Midbrain (tissue), 1 donor: ENCODE results near the gene SLC6A16.
"Not testable (repeated sequence)": the region's sequence is repeated elsewhere in the genome, so short reads cannot be mapped to it uniquely, and the experiment has no call there.

Experiments
- DNase-seq: peaks from one replicate; lab custom pipeline; 2025; lab: John Stamatoyannopoulos, UW

Gene SLC6A16

DNA sequence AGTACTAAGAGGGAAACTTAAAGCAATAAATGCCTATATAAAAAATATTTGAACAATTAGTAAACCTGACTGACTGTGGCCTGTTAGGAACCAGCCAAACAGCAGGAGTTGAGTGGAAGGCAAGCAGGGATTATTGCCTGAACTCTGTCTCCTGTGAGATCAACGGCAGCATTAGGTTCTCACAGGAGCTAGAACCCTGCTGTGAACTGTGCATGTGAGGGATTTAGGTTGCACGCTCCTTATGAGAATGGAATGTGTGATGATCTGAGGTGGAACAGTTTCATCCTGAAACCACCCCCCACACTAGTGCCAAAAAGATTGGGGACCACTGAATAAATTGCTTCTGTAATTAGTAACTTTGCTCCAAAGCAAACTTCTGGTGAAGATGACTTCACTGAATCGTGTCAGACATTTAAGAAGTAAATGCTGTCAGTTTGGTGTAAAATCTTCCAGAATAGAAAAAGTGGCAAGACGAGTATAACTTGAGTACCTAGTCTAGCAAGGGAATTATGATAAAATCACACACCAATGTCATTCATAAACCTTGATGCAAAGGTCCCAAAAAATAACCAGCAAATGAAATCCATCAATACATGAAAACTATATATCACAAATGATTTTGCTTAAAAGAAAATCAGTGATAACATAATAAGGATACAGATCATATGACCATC is 53.8 kb downstream of the SLC6A16 start:
- DNase-seq = no peak

DNA sequence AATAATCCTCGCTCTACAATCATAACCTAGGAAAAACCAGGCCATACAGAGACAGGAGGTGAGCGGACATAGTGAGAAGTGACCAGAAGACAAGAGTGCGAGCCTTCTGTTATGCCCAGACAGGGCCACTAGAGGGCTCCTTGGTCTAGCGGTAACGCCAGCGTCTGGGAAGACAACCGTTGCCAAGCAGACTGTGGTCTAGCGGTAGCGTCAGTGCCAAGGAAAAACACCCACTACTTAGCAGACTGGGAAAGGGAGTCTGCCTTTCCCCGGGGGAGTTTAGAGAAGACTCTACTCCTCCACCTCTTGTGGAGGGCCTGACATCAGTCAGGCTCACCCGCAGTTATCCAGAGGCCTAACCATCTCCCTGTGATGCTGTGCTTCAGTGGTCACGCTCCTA is 58.6 kb downstream of the SLC6A16 start:
- DNase-seq = not testable (repeated sequence)

DNA sequence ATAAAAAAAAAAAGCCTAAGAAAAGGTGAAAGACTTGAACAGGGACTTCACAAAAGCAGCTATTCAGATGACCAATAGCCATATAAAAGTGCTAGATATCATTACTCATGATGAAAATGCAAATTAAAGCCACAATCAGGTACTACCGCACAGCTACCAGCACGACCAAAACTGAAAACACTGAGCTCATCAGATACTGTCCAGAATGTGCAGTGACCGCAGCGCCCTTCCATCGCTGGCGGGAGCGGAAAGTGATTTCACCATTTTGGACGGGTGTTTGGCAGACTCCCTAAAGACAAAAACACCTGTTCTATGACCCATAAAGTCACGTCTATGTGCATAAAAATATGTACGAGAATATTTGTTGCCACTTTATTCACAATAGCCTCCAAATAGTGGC is 60.7 kb downstream of the SLC6A16 start:
- DNase-seq = no peak

DNA sequence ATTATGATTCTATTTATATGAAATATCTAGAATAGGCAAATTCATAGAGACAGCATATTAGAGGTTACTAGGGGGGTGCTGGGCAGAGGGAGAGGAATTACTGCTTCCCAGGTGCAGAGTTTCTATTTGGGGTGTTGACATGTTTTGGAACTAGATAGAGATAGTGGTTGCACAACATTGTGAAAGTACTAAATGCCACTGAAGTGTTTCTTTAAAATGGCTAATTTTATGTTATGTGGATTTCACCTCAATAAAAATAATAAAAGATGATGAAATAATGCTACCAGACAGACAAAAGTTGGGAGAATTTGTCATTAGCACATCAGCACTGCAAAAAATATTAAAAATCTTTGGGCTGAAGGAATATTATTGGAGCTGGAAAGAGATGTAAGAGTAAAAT is 63.4 kb downstream of the SLC6A16 start:
- DNase-seq = no peak

DNA sequence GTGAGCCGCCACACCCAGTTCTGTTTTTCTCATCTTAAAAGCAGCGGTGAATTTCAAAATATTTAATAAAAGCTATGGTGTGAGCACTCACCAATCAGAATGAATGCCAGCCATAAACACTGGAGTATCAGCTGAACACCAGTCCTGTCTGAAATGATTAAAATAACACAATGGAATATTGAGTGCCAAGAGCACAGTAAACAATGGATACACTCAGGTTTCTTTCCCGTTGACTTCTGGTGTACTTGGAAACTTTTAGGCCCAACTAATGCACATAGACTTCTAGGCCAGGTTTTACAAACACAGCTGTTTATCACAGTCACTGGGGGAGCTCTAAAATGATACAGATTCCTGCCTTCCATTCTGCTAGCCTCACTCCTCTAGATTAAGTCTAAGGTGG is 68.3 kb downstream of the SLC6A16 start:
- DNase-seq = no peak

DNA sequence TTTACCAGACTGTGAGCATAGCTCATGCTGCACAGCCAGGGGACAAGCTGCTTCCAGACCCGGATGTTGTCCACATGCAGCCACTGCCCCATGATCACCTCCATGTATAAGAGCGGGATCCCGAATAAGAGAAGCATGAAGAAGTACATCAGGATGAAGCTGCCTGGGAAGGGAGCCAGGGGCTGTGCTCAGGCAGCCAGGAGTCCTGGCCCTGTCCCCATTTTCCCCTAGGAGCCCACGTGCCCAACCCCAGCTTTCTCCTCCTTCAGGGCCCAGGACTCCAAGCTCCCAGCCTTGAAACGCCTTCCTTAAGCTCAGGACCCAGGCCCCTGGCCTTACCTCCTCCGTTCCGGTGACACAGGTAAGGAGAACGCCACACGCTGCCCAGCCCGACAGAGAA is 69.3 kb downstream of the SLC6A16 start:
- DNase-seq = no peak

DNA sequence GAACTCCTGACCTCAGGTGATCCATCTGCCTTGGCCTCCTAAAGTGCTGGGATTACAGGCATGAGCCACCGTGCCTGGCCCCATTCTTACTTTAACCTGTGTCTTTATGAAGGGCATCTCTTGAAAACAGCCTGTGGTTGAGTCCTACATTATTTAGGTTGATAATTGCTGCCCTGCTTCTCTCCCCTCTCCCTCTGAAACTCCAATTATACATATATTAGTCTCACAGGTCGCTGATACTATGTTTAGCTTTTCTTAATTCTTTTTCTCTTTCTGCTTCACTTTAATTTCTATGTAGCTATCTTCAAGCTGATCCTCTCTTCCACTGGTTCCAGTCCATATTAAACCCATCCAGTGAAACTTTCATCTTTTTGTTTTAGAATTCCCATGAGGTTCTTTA is 75.1 kb downstream of the SLC6A16 start:
- no peak for DNase-seq

DNA sequence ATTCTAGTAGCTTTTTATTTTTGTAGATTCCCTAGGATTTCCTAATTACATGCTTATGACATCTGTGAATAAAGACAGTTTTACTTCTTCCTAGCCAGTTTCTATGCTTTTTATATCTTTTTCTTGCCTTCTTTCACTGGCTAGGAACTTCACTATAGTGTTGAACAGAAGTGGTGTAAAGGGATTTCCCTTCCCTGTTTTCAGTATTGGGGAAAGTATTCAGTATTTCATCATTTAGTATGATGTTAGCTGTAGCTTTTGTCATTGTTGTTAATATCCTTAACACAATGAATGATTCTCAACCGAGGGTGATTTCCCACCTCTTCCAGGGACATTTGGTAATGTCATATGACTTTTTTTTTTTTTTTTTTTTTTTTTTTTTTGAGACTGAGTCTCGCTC is 77.3 kb downstream of the SLC6A16 start:
- DNase-seq = no peak

DNA sequence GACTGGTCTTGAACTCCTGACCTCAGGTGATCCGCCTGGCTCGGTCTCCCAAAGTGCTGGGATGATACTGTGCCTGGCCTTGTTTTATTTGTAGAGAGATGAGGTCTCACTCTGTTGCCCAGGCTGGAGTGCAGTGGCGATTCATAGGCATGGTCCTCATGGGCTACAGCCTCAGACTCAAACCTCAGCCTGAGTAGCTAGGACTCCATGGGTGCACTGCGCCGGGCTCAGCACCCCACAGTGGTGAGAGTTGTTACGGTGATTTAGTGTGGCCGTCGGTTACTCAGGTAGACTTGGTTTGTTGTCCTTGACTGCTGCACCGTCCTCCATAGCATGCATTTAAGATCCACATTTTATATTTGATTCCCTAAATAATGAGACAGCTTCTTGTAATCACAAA is 80.7 kb downstream of the SLC6A16 start:
- no peak for DNase-seq

DNA sequence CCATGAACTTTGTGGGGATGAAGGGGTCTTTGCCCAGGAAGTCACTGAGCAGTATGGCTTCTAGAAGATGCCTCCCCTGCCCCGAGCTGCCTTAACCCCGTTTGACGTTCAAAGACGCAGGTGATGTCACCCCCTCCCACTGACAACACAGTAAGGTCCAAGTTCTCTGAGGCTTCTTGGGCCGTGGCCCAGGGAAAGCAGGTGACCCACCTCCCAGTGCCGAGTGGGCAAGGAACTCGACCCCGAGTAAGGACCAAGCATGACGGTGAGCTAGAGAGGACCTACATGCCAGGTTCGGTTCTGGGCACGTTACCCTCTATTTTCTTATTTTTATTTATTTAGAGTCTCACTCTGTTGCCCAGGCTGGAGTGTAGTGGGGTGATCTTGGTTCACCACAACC is 81.3 kb downstream of the SLC6A16 start:
- DNase-seq = no peak

DNA sequence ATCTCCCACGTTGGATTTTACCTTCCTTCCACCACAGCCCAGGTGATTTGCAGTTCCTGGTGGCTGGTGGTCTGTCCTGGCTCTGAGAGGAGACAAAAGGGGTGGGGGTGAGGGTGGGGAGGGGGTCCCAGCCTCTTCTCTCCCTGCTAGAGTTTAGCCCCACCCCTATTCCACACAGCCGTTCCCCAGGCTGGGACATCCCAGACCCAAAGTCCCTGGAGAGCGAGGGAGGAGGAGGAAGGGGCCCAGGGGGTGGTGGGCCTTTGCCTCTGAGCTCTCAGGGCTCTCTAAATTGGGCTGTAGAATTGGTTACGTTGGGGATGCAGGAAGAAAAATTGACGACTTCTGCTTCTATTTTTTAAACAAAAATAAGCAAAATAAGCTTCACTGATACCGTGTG is 81.9 kb downstream of the SLC6A16 start:
- DNase-seq = no peak

DNA sequence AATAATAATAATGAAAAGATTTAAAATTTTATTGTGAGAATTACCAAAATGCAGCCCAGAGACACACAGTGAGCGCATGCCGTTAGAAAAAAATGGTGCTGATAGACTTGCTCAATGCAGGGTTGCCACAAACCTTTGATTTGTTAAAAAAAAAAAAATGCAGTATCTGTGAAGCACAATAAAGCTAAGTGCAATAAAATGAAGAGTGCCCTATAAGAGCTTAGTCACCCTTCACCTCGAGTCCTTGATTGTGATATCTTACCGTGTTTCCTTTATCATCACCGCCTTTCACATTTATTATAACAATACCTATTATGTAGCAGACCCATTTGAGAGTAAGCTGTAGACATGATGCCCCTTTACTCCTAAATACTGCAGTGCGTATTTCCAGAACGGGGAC is 83.2 kb downstream of the SLC6A16 start:
- DNase-seq = no peak
